HL-60 (cell line): ENCODE data around the gene SCUBE2. TPM values are rescaled to one million over a fixed set of nuclear protein-coding genes. Genes with fewer than 3 reads are reported as not detected.

Experiments
- microRNA-seq: library from miRNA; unstranded; fragments of <30 nt; microRNA quantifications from one replicate; pipeline ENCODE4, GENCODE V29; 2018

SCUBE2 gene

Small RNA genes lying within 50 kb of the gene (microRNA-seq; reads per million reads assigned to microRNA genes)
- not detected for gene MIR5691
